IMR-90 (cell line): ENCODE measurements around the gene ZBTB33. TPM values are rescaled to one million over a fixed set of nuclear protein-coding genes. Genes with fewer than 3 reads are reported as not detected.

Experiments
- ATAC-seq: fragments of 200-7000 bp; cut with Tn5 transposase; 2 replicates; pipeline ENCODE4 v1.9.1; 2020; ENCODE audit warnings: low read depth, mild to moderate bottlenecking, moderate library complexity
- BruUV-seq: library from RNA; stranded (reverse); fragments of 400-500 nt; replicated peaks from 2 replicates; lab custom pipeline; 2021; lab: Mats Ljungman, UMichigan
- CTCF ChIA-PET: fragments of 300-600 bp; formaldehyde crosslinking; extraction: SDS; loops from one replicate; lab custom pipeline; 2021; ENCODE audit warnings: antibody characterized with exemption; lab: Yijun Ruan, JAX
- POLR2A ChIA-PET: fragments of 300-600 bp; sonication (Branson Sonifier 250); formaldehyde crosslinking; loops from one replicate; lab custom pipeline; 2022; ENCODE audit warnings: antibody characterized with exemption; ENCODE audit not compliant: unreplicated experiment; lab: Charles Lee
- DNase-seq: peaks from one replicate; pipeline ENCODE4 v3.0.0; 2013
- H2AFZ ChIP-seq: replicated peaks from 2 replicates; pipeline ENCODE3; 2013; ENCODE audit warnings: low read length, mild to moderate bottlenecking; ENCODE audit not compliant: poor library complexity
- H2AK5ac ChIP-seq: 2 replicates; pipeline ENCODE4 v1.6.1; 2013; ENCODE audit warnings: low read depth, low read length, inconsistent platforms
- H2AK9ac ChIP-seq: replicated peaks from 2 replicates; pipeline ENCODE3; 2013; ENCODE audit warnings: mild to moderate bottlenecking, low read depth, low read length, moderate library complexity; ENCODE audit not compliant: poor library complexity
- H2BK120ac ChIP-seq: 2 replicates; pipeline ENCODE4 v1.6.1; 2013; ENCODE audit warnings: low read depth, low read length, inconsistent platforms
- H2BK15ac ChIP-seq: 3 replicates; pipeline ENCODE4 v1.6.1; 2013; ENCODE audit warnings: low read depth, low read length, inconsistent platforms
- H2BK20ac ChIP-seq: 2 replicates; pipeline ENCODE4 v1.6.1; 2013; ENCODE audit warnings: low read depth, mild to moderate bottlenecking, inconsistent platforms, low read length, moderate library complexity
- H2BK5ac ChIP-seq: 2 replicates; pipeline ENCODE4 v1.6.1; 2013; ENCODE audit warnings: mild to moderate bottlenecking, low read depth, low read length, inconsistent platforms; ENCODE audit not compliant: poor library complexity, severe bottlenecking
- H3K14ac ChIP-seq: replicated peaks from 2 replicates; pipeline ENCODE4 v1.6.1; 2013; ENCODE audit warnings: low read depth, low read length, inconsistent platforms
- H3K18ac ChIP-seq: 2 replicates; pipeline ENCODE4 v1.6.1; 2013; ENCODE audit warnings: low read depth, low read length, control low read depth
- H3K23ac ChIP-seq: 2 replicates; pipeline ENCODE4 v1.6.1; 2013; ENCODE audit warnings: low read depth, low read length, inconsistent platforms
- H3K27ac ChIP-seq: 2 replicates; pipeline ENCODE4 v1.5.1; 2013; ENCODE audit warnings: mild to moderate bottlenecking, control low read depth, low read length; ENCODE audit not compliant: insufficient read depth
- H3K27me3 ChIP-seq: 2 replicates; pipeline ENCODE4 v1.6.1; 2013; ENCODE audit warnings: low read length; ENCODE audit not compliant: control insufficient read depth, insufficient read depth
- H3K36me3 ChIP-seq: 2 replicates; pipeline ENCODE4 v1.6.1; 2013; ENCODE audit warnings: low read length, mixed read lengths; ENCODE audit not compliant: control insufficient read depth, insufficient read depth
- H3K4ac ChIP-seq: 2 replicates; pipeline ENCODE4 v1.6.1; 2013; ENCODE audit warnings: low read depth, low read length, inconsistent platforms
- H3K4me1 ChIP-seq: 2 replicates; pipeline ENCODE4 v1.6.1; 2013; ENCODE audit warnings: low read length, mixed read lengths; ENCODE audit not compliant: control insufficient read depth, insufficient read depth
- H3K4me2 ChIP-seq: 2 replicates; pipeline ENCODE4 v1.6.1; 2013; ENCODE audit warnings: low read depth, mild to moderate bottlenecking, control low read depth, low read length, moderate library complexity
- H3K4me3 ChIP-seq: 2 replicates; pipeline ENCODE4 v1.5.1; 2013; ENCODE audit warnings: low read depth, mild to moderate bottlenecking, control low read depth, low read length, moderate library complexity; ENCODE audit not compliant: insufficient read depth
- H3K56ac ChIP-seq: 2 replicates; pipeline ENCODE4 v1.6.1; 2013; ENCODE audit warnings: low read length, inconsistent platforms; ENCODE audit not compliant: insufficient read depth; ENCODE audit errors: extremely low read depth
- H3K79me1 ChIP-seq, 2 experiments: 2 replicates each; pipeline ENCODE4 v1.6.1; 2013; ENCODE audit warnings: low read length in 2 of 2, inconsistent platforms in 1 of 2, low read depth in 1 of 2
- H3K9ac ChIP-seq: 2 replicates; pipeline ENCODE4 v1.6.1; 2013; ENCODE audit warnings: low read depth, low read length, control low read depth
- H3K9me1 ChIP-seq: 2 replicates; pipeline ENCODE4 v1.6.1; 2013; ENCODE audit warnings: low read length, inconsistent platforms; ENCODE audit not compliant: insufficient read depth
- H3K9me3 ChIP-seq: 2 replicates; pipeline ENCODE4 v1.6.1; 2013; ENCODE audit warnings: low read length; ENCODE audit not compliant: control insufficient read depth, insufficient read depth
- H4K20me1 ChIP-seq: 2 replicates; pipeline ENCODE4 v1.6.1; 2013; ENCODE audit warnings: low read length, inconsistent platforms; ENCODE audit not compliant: insufficient read depth
- H4K5ac ChIP-seq: 2 replicates; pipeline ENCODE4 v1.6.1; 2013; ENCODE audit warnings: mild to moderate bottlenecking, low read depth, low read length, control low read depth
- H4K8ac ChIP-seq, 2 experiments: 2 replicates each; pipeline ENCODE4 v1.6.1; 2013; ENCODE audit warnings: low read depth in 2 of 2, low read length in 2 of 2, control low read depth in 1 of 2, inconsistent platforms in 1 of 2
- H4K91ac ChIP-seq: 2 replicates; pipeline ENCODE4 v1.6.1; 2013; ENCODE audit warnings: low read depth, low read length, inconsistent platforms; ENCODE audit not compliant: insufficient read depth
- BHLHE40 ChIP-seq: fragments of 150-350 bp; IDR thresholded peaks from 2 replicates; pipeline ENCODE4 v1.6.1; 2016; ENCODE audit warnings: mild to moderate bottlenecking, low read depth, low read length
- CEBPB ChIP-seq: IDR thresholded peaks from 2 replicates; pipeline ENCODE4 v1.6.1; 2012; ENCODE audit warnings: low read depth, low read length, improper control_type of control experiment
- CHD1 ChIP-seq: IDR thresholded peaks from 2 replicates; pipeline ENCODE4 v1.6.1; 2012; ENCODE audit warnings: low read depth, low read length, improper control_type of control experiment
- MAZ ChIP-seq: IDR thresholded peaks from 2 replicates; pipeline ENCODE4 v1.6.1; 2012; ENCODE audit warnings: low read depth, mild to moderate bottlenecking, low read length, improper control_type of control experiment, moderate library complexity, borderline replicate concordance
- MXI1 ChIP-seq: IDR thresholded peaks from 2 replicates; pipeline ENCODE4 v1.6.1; 2012; ENCODE audit warnings: low read depth, mild to moderate bottlenecking, low read length, moderate library complexity, borderline replicate concordance
- NFE2L2 ChIP-seq: fragments of 150-350 bp; IDR thresholded peaks from 2 replicates; pipeline ENCODE4 v1.6.1; 2016; ENCODE audit warnings: low read depth, mild to moderate bottlenecking, low read length
- POLR2A ChIP-seq: IDR thresholded peaks from 2 replicates; pipeline ENCODE4 v1.6.1; 2012; ENCODE audit warnings: mild to moderate bottlenecking, low read depth, low read length
- RCOR1 ChIP-seq: IDR thresholded peaks from 2 replicates; pipeline ENCODE4 v1.6.1; 2012; ENCODE audit warnings: mild to moderate bottlenecking, low read length, improper control_type of control experiment; ENCODE audit not compliant: insufficient replicate concordance
- WGBS, 2 experiments: methylation state at CpG; one replicate each; pipeline versions ENCODE4 v1.1.5 to v1.1.7; 2013; ENCODE audit warnings: missing lambda C conversion rate in 2 of 2; ENCODE audit not compliant: insufficient read length in 1 of 2; ENCODE audit errors: extremely low coverage in 2 of 2; 5-methylcytosine and 5-hydroxymethylcytosine counted together
- dilution Hi-C: fragments of 300-500 bp; cut with HindIII; formaldehyde crosslinking; loops from one replicate; pipeline ENCODE4 v1.14.3; 2018; ENCODE audit warnings: low sequenced_read_pairs; ENCODE audit not compliant: unreplicated experiment
- in situ Hi-C: fragments of 300-500 bp; cut with MboI; formaldehyde crosslinking; loops from 3 replicates; pipeline ENCODE4 v1.14.3; 2019; ENCODE audit warnings: low sequenced_read_pairs, inconsistent platforms, mixed read lengths
- intact Hi-C: fragments of 100-400 bp; cut with micrococcal nuclease; formaldehyde crosslinking; loops from 2 replicates; pipeline ENCODE4 v1.10.0; 2022
- polyA plus RNA-seq, 3 experiments: library from polyadenylated mRNA; depleted of rRNA; stranded (reverse); fragments of >200 nt; gene quantifications; 2 replicates each; pipeline ENCODE4 v1.2.3, GENCODE V29; 2012; ENCODE audit warnings: low replicate concordance in 1 of 3
- total RNA-seq: library from RNA; depleted of rRNA; stranded (reverse); fragments of >200 nt; gene quantifications from 2 replicates; pipeline ENCODE4 v1.2.3, GENCODE V29; 2012
- TF ChIP-seq, protein P1 (sequence below): fragments of 150-350 bp; IDR thresholded peaks from 2 replicates; pipeline ENCODE4 v1.6.1; 2017; ENCODE audit warnings: mild to moderate bottlenecking, antibody characterized with exemption, low read length, low read depth
- TF ChIP-seq, protein P2 (sequence below): fragments of 150-350 bp; IDR thresholded peaks from 2 replicates; pipeline ENCODE4 v1.6.1; 2016; ENCODE audit warnings: low read depth, mild to moderate bottlenecking, low read length, moderate library complexity, borderline replicate concordance
- TF ChIP-seq, protein P3 (sequence below): conservative IDR thresholded peaks from 2 replicates; pipeline ENCODE4 v1.5.1; 2012; ENCODE audit warnings: mild to moderate bottlenecking, low read depth, low read length, improper control_type of control experiment

Gene ZBTB33
- total and polyA plus RNA-seq, 2 of the 4 experiments (the other 2 are of a cell fraction): 3.3 to 16.3 TPM

DNA sequence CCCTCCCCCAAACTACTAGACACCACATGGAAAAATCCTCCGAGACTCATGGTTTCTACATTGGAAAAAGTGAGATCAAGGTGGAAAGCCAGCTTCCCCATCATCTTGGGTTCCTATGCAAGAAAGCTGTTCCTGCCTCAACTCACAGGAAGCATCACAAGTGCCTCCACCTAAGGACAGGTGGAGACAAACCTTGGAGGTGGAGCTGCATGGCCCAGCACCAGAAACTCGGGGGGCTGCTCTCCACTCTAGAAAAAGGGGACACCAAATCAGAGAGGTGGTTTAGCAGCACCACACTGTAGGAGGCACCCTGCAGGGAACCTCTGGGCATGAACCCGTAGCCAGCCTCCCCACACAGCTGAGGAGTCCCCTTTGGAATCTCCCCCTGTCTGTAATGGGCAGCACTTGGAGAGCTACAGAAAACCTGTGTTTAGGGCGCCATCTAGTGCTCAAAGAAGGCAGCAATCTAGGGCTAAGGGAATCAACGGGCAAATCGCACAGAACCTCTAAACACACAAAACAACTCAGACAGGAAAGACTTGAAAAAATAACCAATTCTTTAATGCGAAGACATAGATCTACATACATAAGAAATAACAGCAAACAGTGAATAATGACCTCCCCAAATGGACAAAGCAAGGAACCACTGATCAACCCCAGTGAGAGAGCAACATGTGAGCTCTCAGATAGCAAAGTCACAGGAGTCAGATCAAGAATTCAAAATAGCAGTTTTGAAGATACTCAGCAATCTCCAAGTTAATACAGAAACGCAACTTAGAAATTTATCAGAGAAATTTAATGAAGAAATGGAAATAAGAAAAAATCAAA, 37.0 kb upstream of the ZBTB33 start (continued):
- TF ChIP-seq, protein P1, sequence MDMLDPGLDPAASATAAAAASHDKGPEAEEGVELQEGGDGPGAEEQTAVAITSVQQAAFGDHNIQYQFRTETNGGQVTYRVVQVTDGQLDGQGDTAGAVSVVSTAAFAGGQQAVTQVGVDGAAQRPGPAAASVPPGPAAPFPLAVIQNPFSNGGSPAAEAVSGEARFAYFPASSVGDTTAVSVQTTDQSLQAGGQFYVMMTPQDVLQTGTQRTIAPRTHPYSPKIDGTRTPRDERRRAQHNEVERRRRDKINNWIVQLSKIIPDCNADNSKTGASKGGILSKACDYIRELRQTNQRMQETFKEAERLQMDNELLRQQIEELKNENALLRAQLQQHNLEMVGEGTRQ: no peak

DNA sequence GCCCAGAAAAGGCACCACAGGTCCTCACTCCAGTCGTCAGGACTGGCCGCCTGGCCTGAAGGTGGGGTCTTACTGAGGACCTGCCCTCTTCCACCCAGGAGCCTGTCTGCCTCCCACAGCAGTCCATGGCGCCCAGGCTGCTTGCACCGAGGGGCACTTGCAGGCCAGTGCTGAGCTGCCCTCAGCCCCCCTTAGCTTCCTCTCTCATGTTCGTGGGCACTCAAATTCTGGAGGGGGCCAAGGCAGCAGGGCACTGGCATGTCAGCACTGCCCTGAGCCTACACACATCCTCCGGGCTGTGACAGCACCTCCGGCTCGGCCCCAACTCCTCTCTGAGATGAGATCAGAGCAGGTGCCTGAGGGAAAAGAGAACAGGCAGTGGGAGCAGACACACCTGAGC, 27.2 kb upstream of the ZBTB33 start:
- no peak overlapping the region for H3K9ac ChIP-seq
- no peak overlapping the region for H3K4me3 ChIP-seq
- no peaks in the 10 kb centered on the region for H3K9me1 ChIP-seq
- H3K4ac ChIP-seq: no peak overlapping the region
- no peak overlapping the region for H4K5ac ChIP-seq
- BruUV-seq: no TSS peak
- no peaks in the 10 kb centered on the region for H3K9me3 ChIP-seq
- H2BK20ac ChIP-seq: no peak overlapping the region
- no peak overlapping the region for H3K27ac ChIP-seq
- intact Hi-C loops (no loop called here), in situ Hi-C loops (no loop called here), dilution Hi-C loops (no loop called here)
- no peaks in the 10 kb centered on the region; the same call in 1 of the 2 replicates for H3K27me3 ChIP-seq
- WGBS, 2 experiments: no CpG with 5 or more reads among the region's 8 CpGs
- POLR2A ChIA-PET: no interaction called here
- no peak overlapping the region for H2BK15ac ChIP-seq
- H3K4me1 ChIP-seq: no peaks in the 10 kb centered on the region
- no peak overlapping the region for H4K91ac ChIP-seq
- ATAC-seq: no peak
- no peak overlapping the region for H4K8ac ChIP-seq
- H2AK5ac ChIP-seq: no peak overlapping the region
- no peak overlapping the region for H2AFZ ChIP-seq
- no peak overlapping the region for H2BK5ac ChIP-seq
- H3K23ac ChIP-seq: no peak overlapping the region
- no peak overlapping the region for H3K4me2 ChIP-seq
- H4K20me1 ChIP-seq: no peaks in the 10 kb centered on the region
- no peaks in the 10 kb centered on the region for H3K36me3 ChIP-seq
- H3K56ac ChIP-seq: no peak overlapping the region
- H3K79me1 ChIP-seq: no peaks in the 10 kb centered on the region
- no peak overlapping the region for H3K18ac ChIP-seq
- H2BK120ac ChIP-seq: no peak overlapping the region
- DNase-seq: no peak
- no peak overlapping the region for H2AK9ac ChIP-seq
- CTCF ChIA-PET: no interaction called here
- H3K14ac ChIP-seq: no peak overlapping the region
- no peak for TF ChIP-seq POLR2A
- TF ChIP-seq, protein P2, sequence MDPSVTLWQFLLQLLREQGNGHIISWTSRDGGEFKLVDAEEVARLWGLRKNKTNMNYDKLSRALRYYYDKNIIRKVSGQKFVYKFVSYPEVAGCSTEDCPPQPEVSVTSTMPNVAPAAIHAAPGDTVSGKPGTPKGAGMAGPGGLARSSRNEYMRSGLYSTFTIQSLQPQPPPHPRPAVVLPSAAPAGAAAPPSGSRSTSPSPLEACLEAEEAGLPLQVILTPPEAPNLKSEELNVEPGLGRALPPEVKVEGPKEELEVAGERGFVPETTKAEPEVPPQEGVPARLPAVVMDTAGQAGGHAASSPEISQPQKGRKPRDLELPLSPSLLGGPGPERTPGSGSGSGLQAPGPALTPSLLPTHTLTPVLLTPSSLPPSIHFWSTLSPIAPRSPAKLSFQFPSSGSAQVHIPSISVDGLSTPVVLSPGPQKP: no peak
- no peak for TF ChIP-seq CHD1
- no peak for TF ChIP-seq NFE2L2
- TF ChIP-seq BHLHE40: no peak
- TF ChIP-seq CEBPB: no peak
- TF ChIP-seq, protein P3, sequence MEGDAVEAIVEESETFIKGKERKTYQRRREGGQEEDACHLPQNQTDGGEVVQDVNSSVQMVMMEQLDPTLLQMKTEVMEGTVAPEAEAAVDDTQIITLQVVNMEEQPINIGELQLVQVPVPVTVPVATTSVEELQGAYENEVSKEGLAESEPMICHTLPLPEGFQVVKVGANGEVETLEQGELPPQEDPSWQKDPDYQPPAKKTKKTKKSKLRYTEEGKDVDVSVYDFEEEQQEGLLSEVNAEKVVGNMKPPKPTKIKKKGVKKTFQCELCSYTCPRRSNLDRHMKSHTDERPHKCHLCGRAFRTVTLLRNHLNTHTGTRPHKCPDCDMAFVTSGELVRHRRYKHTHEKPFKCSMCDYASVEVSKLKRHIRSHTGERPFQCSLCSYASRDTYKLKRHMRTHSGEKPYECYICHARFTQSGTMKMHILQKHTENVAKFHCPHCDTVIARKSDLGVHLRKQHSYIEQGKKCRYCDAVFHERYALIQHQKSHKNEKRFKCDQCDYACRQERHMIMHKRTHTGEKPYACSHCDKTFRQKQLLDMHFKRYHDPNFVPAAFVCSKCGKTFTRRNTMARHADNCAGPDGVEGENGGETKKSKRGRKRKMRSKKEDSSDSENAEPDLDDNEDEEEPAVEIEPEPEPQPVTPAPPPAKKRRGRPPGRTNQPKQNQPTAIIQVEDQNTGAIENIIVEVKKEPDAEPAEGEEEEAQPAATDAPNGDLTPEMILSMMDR: no peak
- no peak for TF ChIP-seq RCOR1
- TF ChIP-seq MXI1: no peak
- TF ChIP-seq, protein P1: no peak
- no peak for TF ChIP-seq MAZ
